Measurements from ENCODE around the gene ABCA4.

DNA sequence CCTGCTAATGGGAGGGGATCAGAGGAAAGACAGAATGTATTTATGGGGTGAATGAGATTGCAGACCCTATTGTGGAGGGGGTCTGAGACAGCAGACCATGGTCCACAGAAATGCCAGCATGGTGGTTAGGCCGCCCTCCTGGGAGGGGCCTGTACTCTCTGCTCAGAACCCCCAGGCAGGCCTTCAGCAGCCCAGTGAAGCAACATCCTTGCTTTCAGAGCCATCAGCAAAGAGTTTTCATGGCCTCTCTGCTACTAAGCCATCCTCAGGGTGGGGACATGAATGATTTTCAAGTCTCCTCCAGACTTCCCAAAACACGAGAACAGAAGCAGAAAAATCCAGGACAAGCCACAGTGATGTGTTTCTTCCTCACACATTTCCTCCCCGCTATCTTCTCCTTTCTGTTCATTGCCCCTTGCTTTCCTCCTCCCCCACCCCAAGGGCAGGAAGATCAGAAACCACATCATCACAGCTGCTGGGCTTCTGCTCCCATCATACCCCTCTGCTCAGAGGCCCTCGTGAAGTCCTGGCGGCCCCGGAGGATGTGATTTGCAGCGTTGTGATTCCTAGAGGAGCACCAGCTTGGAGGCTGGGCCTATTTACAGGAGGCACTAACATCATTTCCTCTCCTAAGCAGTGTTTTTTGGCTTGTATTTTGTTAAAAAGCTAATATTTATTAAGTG is 48.0 kb downstream of the ABCA4 start:
- TF ChIP-seq POLR2A (IDR thresholded peaks at IDR 0.05; ENCODE audit: low read depth, low read length) (no peak), POLR2AphosphoS5 (IDR thresholded peaks at IDR 0.05; ENCODE audit: low read depth, low read length) (no peak)
